Measurements from ENCODE around the gene ACTL8.

The ACTL8 gene

DNA sequence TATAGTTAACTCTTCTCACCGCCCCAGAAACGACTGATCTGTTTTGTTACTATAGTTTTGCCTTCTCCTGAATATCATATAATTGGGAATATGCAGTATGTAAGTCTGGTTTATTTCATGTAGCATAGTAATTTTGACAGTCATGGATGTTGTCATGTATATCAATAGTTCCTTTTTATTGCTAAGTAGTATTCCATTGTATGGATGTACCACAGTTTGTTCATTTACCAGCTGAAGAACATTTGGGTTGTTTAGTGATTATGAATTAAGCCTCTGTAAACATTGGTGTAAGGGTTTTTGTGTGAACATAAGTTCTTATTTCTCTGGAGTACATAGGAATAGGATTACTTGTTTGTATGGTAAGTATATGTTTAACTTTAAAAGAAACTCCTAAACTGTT, 55.5 kb downstream of the ACTL8 start:
- DNase-seq = no peak

DNA sequence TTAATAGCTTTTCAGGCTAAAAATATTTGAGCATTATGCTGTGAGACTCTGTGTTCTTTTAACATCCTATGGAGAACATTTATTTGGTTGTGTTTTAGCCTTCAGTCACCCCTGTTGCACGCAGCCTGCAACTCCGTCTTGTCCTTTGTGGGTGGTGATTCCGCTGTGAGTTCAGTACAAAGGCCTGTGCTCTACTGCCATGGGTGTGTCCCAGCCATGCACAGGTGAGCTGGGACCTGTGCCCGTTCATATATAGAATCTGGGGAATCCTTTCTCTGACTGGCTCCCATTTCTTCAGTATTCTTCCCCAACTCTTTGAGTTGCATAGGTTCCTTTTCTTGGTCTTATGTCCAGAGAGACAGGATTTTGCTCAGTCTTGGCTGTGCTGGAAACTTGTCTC, 61.4 kb downstream of the ACTL8 start:
- DNase-seq = no peak

DNA sequence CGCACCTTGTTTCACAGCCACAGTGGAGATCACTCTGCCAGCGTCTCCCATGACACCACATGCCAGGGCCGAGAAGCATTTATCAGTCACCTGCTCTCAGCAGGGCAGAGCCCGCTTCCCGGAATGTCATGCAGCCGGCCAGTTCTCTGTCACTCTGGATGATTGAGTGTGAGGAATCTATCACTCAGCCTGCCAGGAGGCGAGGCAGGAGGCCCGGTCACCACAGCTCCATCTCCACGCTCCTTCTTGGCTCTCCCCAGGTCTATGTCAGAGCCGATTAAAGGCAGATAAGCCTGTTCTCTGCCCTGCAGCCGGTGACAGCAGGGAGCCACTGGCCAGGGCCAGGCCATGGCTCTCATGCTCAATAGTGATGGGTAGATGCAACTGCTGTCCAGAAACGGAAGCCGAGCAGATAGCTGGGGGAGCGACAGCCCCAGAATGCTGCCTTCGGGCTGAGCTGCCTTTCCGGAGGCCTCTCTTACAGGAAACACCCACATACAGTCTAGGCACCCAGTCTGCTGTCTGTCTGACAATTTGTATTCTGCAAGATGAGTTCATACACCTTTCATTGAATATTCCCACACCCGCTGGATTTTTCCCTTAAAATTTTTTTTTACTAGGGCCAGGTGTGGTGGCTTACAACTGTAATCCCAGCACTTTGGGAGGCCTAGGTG, 64.1 kb downstream of the ACTL8 start:
- DNase-seq = no peak

DNA sequence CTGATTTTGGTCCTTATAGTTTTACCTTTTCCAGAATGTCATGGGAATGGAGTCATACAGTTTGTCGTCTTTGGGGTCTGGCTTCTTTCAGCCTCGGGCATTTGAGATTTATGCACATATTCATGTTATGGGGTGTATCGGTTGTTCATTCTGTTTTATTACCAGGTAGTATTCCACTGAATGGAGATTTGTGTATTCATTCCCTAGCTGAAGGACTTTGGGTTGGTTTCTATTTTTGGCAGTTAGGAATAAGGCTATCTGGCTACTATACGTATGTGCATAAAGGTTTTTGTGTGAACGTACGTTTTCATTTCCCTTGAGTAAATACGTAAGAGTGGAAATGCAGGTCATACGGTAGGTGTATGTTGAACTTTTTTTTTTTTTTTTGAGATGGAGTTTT, 65.1 kb downstream of the ACTL8 start:
- DNase-seq = no peak

GRCh38 chr1:17822741-17823426, 67.8 kb downstream of the ACTL8 start:
- no peak for DNase-seq

DNA sequence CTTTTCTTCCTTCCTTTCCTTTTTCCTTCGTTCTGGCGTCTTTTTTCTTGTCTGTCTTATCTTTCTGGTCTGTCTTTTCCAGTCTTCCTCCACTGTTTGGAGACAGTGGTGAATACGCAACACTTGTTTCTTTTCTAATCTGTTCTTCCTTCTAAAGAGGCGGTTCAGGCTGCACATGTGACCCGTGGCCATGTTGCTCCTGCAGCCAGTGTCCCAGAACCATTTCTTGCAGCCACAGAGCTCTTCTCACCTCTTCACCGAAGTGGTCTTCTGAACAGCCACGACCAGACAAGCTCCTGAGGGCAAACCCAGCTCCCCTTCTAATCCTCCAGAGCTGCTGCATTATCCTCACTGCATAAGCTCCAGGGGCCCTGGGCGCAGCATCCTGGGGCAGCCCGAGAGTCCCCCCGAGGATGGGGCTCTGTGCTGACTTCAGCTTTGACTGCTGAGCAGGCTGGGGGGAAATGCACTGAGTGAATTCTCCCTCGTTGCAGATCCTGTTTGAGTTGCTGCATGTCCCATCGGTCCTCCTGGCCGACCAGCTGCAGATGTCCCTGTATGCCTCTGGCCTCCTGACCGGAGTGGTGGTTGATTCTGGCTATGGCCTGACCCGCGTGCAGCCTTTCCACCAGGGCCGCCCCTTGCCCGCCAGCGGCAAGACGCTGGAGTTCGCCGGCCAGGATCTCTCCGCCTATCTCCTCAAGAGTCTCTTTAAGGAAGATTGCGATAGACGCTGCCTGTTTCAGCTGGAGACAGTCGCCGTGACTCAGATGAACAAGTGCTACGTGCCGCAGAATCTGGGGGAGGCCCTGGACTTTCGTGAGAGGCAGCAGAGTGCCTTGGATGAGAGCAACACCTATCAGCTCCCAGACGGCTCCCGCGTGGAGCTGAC, 70.4 kb downstream of the ACTL8 start:
- no peak for DNase-seq

GRCh38 chr1:17826165-17826488, 71.0 kb downstream of the ACTL8 start:
- no peak for DNase-seq

DNA sequence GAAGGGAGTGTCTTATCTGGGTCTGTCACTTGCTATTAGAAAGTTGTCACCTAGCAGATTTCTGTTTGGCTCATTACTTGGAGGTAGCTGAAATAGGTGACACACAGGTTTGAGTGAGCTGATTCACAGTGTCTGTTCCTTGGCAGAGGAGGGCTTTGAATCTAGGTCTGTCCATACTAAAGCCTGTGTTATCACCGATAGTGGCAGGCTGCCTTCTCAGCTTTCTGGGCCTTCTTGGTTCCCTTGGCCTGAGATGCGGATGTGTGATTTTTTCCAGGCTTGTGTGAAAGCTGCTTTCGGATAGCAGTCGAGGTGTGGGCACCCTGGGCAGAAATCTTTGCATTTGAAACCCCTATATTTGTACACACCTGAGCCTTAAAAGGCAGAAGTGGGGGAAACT, 73.9 kb downstream of the ACTL8 start:
- no peak for DNase-seq

- peak; percentile 87 for DNase-seq
These were observed 74.4 kb downstream of the ACTL8 start for GRCh38 chr1:17829579-17829978.

- DNase-seq = no peak
These were observed 76.5 kb downstream of the ACTL8 start for GRCh38 chr1:17831597-17831996.

DNA sequence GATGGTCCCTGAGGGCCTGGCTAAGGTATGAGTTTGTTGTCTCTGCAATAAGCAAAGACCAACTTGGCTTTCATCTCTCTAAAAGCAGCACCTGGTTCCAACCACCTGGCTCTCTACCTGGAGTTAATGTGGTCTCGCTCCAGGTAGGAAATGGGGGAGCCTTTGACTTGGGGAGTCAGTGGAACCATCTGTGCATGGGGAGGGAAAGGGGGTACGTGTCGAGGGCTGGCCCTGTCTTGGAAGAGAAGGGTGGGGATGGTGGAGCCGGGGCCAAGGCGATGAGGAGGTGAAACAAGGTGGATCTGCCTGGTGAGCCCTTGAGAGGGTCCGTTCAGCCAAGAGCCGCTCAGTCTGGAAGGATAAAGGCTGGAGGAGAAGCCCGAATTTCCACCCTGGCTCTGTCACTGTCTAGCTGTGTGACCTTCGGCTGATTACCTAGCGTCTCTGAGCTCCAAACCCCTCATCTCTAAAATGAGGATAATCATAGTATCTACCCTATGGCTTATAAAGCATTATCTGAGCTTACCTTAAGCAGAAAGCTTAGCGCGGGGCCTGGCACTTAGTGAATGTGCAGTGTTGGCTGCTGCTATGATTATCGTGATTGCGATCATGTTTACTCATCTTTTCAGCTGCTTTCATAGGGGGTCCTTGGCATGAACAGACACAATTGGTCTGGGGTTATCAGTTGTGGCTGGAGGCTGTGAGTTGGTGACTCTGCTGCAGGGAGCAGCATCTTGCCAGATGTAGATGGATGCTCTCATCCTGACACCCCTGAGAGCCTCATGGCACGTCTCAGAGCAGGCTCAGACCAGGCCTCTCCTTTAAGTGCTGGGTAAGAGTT, 78.7 kb downstream of the ACTL8 start:
- DNase-seq = no peak

- no peak for DNase-seq
These were observed 79.5 kb downstream of the ACTL8 start for GRCh38 chr1:17834561-17835100.

- no peak for DNase-seq
These were observed 82.3 kb downstream of the ACTL8 start for GRCh38 chr1:17837233-17838030.

- no peak for DNase-seq
These were observed 84.6 kb downstream of the ACTL8 start for GRCh38 chr1:17839641-17840196.

DNA sequence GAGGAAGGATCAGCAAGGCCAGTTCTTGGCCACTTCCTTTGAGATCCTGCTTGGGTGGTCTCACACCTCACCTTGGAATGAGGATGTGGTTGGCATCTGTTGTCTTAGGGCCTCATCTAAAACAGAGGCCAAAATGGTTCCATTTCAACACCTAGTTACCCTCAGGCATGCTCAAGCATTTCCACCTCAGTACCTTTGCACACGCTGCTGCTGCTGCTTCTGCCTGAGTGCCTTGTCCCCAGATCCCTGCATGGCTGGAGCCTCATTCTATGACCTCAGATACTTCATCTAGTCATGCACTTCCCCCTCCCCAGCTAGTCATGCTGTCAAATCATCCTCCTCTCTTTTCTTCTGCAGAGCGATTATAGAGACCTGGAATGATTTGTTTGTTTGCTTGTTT, 86.8 kb downstream of the ACTL8 start:
- DNase-seq = no peak

- DNase-seq = no peak
These were observed 87.6 kb downstream of the ACTL8 start for GRCh38 chr1:17842686-17843085.

DNA sequence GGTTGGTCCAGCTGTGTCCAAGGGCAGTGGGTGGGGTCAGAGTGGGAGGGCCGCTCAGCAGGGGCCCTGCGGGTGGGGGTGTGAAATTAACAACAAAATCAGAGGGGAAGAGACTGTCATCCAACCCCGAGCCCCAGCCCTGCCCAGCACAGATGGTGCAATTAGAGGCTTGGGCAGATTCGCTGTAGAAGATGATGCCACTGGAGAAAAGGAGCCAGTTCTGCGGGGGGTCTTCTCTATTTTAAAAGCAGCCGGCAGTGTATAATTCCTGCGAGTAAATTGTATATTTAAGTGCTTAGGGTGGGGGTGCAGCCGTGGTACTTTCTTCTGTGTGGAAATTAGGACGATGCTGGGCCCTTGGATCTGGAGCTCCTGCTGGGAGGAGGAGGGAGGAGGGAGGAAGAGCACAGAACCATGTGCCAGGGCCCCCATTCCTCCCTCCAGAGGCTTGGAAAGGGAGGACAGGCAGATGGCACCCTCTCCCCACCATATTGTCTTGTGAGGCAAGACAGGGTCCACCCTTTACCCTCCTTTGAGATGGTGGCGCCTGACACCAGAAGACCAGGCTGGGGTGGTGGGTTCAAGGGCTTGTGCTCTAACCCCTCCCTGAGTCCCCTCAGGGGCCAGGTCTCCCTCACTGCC, 89.2 kb downstream of the ACTL8 start:
- DNase-seq = no peak

GRCh38 chr1:17845583-17845982, 90.5 kb downstream of the ACTL8 start:
- DNase-seq = no peak

DNA sequence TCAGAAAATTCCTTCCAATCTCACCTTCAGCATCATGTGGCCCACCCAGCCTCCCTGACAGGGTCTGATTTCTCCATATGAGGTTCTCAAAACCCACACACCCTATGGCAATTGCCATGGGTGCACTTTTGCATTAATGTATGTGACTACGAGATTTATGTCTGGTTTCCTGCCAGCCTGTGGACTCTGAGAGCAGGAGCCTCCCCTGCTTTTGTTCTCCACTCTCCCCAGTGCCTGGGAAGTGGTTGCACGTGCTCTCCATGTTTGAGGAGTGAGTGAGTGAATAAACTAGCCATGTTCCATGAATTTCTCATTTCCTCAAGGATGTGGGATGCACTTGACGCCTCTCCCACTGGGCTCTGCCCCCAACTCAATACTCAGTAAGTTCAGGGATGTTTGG, 91.2 kb downstream of the ACTL8 start:
- DNase-seq = no peak

GRCh38 chr1:17847111-17847510, 92.0 kb downstream of the ACTL8 start:
- DNase-seq = peak; percentile 83

GRCh38 chr1:17849216-17849615, 94.1 kb downstream of the ACTL8 start:
- DNase-seq = no peak
